GM12878 (cell line): Measurements from ENCODE around the gene ALG8. TPM values are rescaled to one million over a fixed set of nuclear protein-coding genes. Genes with fewer than 3 reads are reported as not detected.

Experiments used
- CUX1 ChIP-seq: IDR thresholded peaks from 2 replicates; pipeline ENCODE4 v1.6.1; 2012; ENCODE audit warnings: improper control_type of control experiment, low read depth, low read length; ENCODE audit not compliant: insufficient replicate concordance
- GABPA ChIP-seq: IDR thresholded peaks from 2 replicates; pipeline ENCODE4 v1.6.1; 2014; ENCODE audit warnings: antibody characterized with exemption, low read depth, mild to moderate bottlenecking, inconsistent platforms
- SIX5 ChIP-seq: IDR thresholded peaks from 2 replicates; pipeline ENCODE4 v1.6.1; 2011; ENCODE audit warnings: mild to moderate bottlenecking, low read depth, low read length, moderate library complexity; ENCODE audit not compliant: severe bottlenecking
- ZZZ3 ChIP-seq: IDR thresholded peaks from 2 replicates; pipeline ENCODE4 v1.6.1; 2011; ENCODE audit warnings: low read depth; ENCODE audit not compliant: control insufficient read depth, insufficient read length
- polyA plus RNA-seq, 11 experiments: library from polyadenylated mRNA; depleted of rRNA in 4 of 11; unstranded in 6 of 11; stranded (reverse) in 5 of 11; fragments of >200 nt; fragmentation: Nextera tagmentation in 4 of 11; fragmentation: Illumina TruSeq in 1 of 11; extraction: Ambion mirVana in 4 of 11; extraction: Trizol in 1 of 11; gene quantifications; 1 replicate in 1 of 11; 2 replicates in 10 of 11; pipeline versions ENCODE4 v1.2.1 to v1.2.3, GENCODE V29; 2011 to 2016; ENCODE audit warnings: inconsistent platforms in 2 of 11, missing spikeins in 2 of 11, low read depth in 1 of 11
- total RNA-seq, 4 experiments: library from RNA; depleted of rRNA in 3 of 4; stranded (reverse); fragments of >200 nt in 3 of 4; fragmentation: Illumina TruSeq in 1 of 4; extraction: Trizol in 1 of 4; gene quantifications; 2 replicates each; pipeline versions ENCODE4 v1.2.1 to v1.2.3, GENCODE V29; 2013 to 2021
- TF ChIP-seq, protein P1 (sequence below): IDR thresholded peaks from 2 replicates; pipeline ENCODE4 v1.6.1; 2012; ENCODE audit warnings: low read depth, low read length, improper control_type of control experiment
- TF ChIP-seq, protein P2 (sequence below): IDR thresholded peaks from 2 replicates; pipeline ENCODE4 v1.6.1; 2012; ENCODE audit warnings: low read depth, low read length, improper control_type of control experiment
- TF ChIP-seq, protein P3 (sequence below): fragments of 450-650 bp; IDR thresholded peaks from 2 replicates; pipeline ENCODE4 v1.6.1; 2014; ENCODE audit warnings: mild to moderate bottlenecking

The ALG8 gene
- total and polyA plus RNA-seq, 10 of the 15 experiments (the other 5 are each of a cell fraction or from before 2014, with no cell fraction given): 45.7 to 105 (median 68.4) TPM

GRCh38 chr11:78079232-78080083 lies 60.0 kb downstream of the ALG8 start, which contains the start of gene NDUFC2 (continued):
- TF ChIP-seq, protein P1, sequence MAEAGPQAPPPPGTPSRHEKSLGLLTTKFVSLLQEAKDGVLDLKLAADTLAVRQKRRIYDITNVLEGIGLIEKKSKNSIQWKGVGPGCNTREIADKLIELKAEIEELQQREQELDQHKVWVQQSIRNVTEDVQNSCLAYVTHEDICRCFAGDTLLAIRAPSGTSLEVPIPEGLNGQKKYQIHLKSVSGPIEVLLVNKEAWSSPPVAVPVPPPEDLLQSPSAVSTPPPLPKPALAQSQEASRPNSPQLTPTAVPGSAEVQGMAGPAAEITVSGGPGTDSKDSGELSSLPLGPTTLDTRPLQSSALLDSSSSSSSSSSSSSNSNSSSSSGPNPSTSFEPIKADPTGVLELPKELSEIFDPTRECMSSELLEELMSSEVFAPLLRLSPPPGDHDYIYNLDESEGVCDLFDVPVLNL: no peak
- TF ChIP-seq SIX5 (peak; percentile 65), ZZZ3 (peak; percentile 19), CUX1 (no peak), GABPA (peak; percentile 86)
- TF ChIP-seq, protein P2, sequence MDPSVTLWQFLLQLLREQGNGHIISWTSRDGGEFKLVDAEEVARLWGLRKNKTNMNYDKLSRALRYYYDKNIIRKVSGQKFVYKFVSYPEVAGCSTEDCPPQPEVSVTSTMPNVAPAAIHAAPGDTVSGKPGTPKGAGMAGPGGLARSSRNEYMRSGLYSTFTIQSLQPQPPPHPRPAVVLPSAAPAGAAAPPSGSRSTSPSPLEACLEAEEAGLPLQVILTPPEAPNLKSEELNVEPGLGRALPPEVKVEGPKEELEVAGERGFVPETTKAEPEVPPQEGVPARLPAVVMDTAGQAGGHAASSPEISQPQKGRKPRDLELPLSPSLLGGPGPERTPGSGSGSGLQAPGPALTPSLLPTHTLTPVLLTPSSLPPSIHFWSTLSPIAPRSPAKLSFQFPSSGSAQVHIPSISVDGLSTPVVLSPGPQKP: no peak
- TF ChIP-seq, protein P3, sequence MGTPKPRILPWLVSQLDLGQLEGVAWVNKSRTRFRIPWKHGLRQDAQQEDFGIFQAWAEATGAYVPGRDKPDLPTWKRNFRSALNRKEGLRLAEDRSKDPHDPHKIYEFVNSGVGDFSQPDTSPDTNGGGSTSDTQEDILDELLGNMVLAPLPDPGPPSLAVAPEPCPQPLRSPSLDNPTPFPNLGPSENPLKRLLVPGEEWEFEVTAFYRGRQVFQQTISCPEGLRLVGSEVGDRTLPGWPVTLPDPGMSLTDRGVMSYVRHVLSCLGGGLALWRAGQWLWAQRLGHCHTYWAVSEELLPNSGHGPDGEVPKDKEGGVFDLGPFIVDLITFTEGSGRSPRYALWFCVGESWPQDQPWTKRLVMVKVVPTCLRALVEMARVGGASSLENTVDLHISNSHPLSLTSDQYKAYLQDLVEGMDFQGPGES: no peak
